H1 (cell line): ENCODE results near the gene MUC5AC. TPM values are rescaled to one million over a fixed set of nuclear protein-coding genes. Genes with fewer than 3 reads are reported as not detected.
"Not testable (repeated sequence)": the region's sequence is repeated elsewhere in the genome, so short reads cannot be mapped to it uniquely, and the experiment has no call there.

Experiments used
- CTCF ChIA-PET: fragments of 300-600 bp; sonication (Branson Sonifier 250); formaldehyde crosslinking; loops from one replicate; lab custom pipeline; 2021; ENCODE audit not compliant: partially characterized antibody; lab: Charles Lee
- POLR2A ChIA-PET: fragments of 300-600 bp; sonication (Branson Sonifier 250); formaldehyde crosslinking; loops from one replicate; lab custom pipeline; 2021; ENCODE audit warnings: inconsistent platforms; ENCODE audit not compliant: partially characterized antibody; lab: Charles Lee
- DNase-seq, 2 experiments: peaks; one replicate each; pipeline versions ENCODE4 v3.0.0 to v3.0.0-alpha.2; 2010 to 2022; ENCODE audit warnings: low spot score in 2 of 2, low read depth in 1 of 2, mixed read lengths in 1 of 2
- FAIRE-seq: peaks from 2 replicates; lab custom pipeline; 2011; peaks lifted over from hg19 to GRCh38; lab: Jason Lieb, UNC
- H2AFZ ChIP-seq: 2 replicates; pipeline ENCODE4 v1.8.1; 2012; ENCODE audit warnings: low read length, inconsistent platforms
- H2AK5ac ChIP-seq: 2 replicates; pipeline ENCODE4 v1.6.1; 2013; ENCODE audit warnings: low read depth, low read length
- H2BK120ac ChIP-seq: replicated peaks from 2 replicates; pipeline ENCODE3; 2013; ENCODE audit warnings: low read depth, low read length, inconsistent platforms
- H2BK12ac ChIP-seq: 2 replicates; pipeline ENCODE4 v1.6.1; 2013; ENCODE audit warnings: low read depth, low read length
- H2BK15ac ChIP-seq: 2 replicates; pipeline ENCODE4 v1.6.1; 2013; ENCODE audit warnings: low read length
- H2BK20ac ChIP-seq: 2 replicates; pipeline ENCODE4 v1.6.1; 2013; ENCODE audit warnings: low read length
- H2BK5ac ChIP-seq: 2 replicates; pipeline ENCODE4 v1.6.1; 2013; ENCODE audit warnings: low read depth, low read length
- H3K14ac ChIP-seq: 2 replicates; pipeline ENCODE4 v1.6.1; 2013; ENCODE audit warnings: inconsistent platforms; ENCODE audit not compliant: insufficient read length
- H3K18ac ChIP-seq: 2 replicates; pipeline ENCODE4 v1.6.1; 2013; ENCODE audit warnings: low read length; ENCODE audit errors: extremely low read depth
- H3K23ac ChIP-seq: 2 replicates; pipeline ENCODE4 v1.6.1; 2013; ENCODE audit warnings: inconsistent platforms; ENCODE audit not compliant: insufficient read length
- H3K23me2 ChIP-seq: 2 replicates; pipeline ENCODE4 v1.6.1; 2013; ENCODE audit warnings: low read depth, low read length
- H3K27ac ChIP-seq: 2 replicates; pipeline ENCODE4 v1.6.1; 2011; ENCODE audit warnings: low read depth, low read length, inconsistent platforms
- H3K27me3 ChIP-seq, 4 experiments: replicated peaks in 1 of 4; 1 replicate in 1 of 4; 2 replicates in 3 of 4; pipeline versions ENCODE4 v1.6.1 to v1.8.1; 2011 to 2013; ENCODE audit warnings: low read length in 3 of 4, mild to moderate bottlenecking in 3 of 4, inconsistent platforms in 2 of 4, mixed read lengths in 2 of 4, moderate library complexity in 1 of 4; ENCODE audit not compliant: control insufficient read depth in 3 of 4, insufficient read depth in 3 of 4; ENCODE audit errors: extremely low read depth in 1 of 4
- H3K36me3 ChIP-seq, 4 experiments: 2 replicates each; pipeline versions ENCODE4 v1.6.1 to v1.8.1; 2011 to 2013; ENCODE audit warnings: mild to moderate bottlenecking in 4 of 4, low read length in 3 of 4, moderate library complexity in 2 of 4, control low read depth in 1 of 4, inconsistent platforms in 1 of 4; ENCODE audit not compliant: insufficient read depth in 4 of 4, control insufficient read depth in 2 of 4
- H3K4ac ChIP-seq: replicated peaks from 2 replicates; pipeline ENCODE3; 2013; ENCODE audit warnings: low read length, low read depth, mixed read lengths, inconsistent platforms; ENCODE audit not compliant: insufficient read length
- H3K4me1 ChIP-seq, 4 experiments: replicated peaks in 1 of 4; 1 replicate in 1 of 4; 2 replicates in 3 of 4; pipeline versions ENCODE4 v1.6.1 to v1.8.1; 2011 to 2013; ENCODE audit warnings: low read length in 3 of 4, inconsistent platforms in 2 of 4, mixed read lengths in 1 of 4; ENCODE audit not compliant: insufficient read depth in 4 of 4, control insufficient read depth in 3 of 4
- H3K4me2 ChIP-seq, 2 experiments: 2 replicates each; pipeline versions ENCODE4 v1.6.1 to v1.8.1; 2011 to 2013; ENCODE audit warnings: low read depth in 2 of 2, low read length in 2 of 2, control low read depth in 1 of 2, inconsistent platforms in 1 of 2, mild to moderate bottlenecking in 1 of 2; ENCODE audit not compliant: insufficient read depth in 1 of 2
- H3K4me3 ChIP-seq, 4 experiments: fragments of 200-600, 300-600 bp in 1 of 4; sonication (generic), shearing (Covaris generic), sonication (Bioruptor Twin) in 1 of 4; 2 replicates each; pipeline versions ENCODE4 v1.5.1 to v1.8.1; 2011 to 2016; ENCODE audit warnings: low read length in 4 of 4, low read depth in 3 of 4, control low read depth in 2 of 4, inconsistent platforms in 2 of 4, mild to moderate bottlenecking in 2 of 4, mixed read lengths in 1 of 4, moderate library complexity in 1 of 4; ENCODE audit not compliant: insufficient read depth in 2 of 4; ENCODE audit errors: extremely low read depth in 1 of 4
- H3K56ac ChIP-seq: replicated peaks from 2 replicates; pipeline ENCODE3; 2013; ENCODE audit warnings: low read depth, mild to moderate bottlenecking, mixed read lengths, low read length, inconsistent platforms; ENCODE audit not compliant: insufficient read length
- H3K79me1 ChIP-seq: 2 replicates; pipeline ENCODE4 v1.6.1; 2013; ENCODE audit warnings: low read depth, low read length, control low read depth
- H3K79me2 ChIP-seq, 2 experiments: 2 replicates each; pipeline versions ENCODE4 v1.6.1 to v1.8.1; 2012 to 2013; ENCODE audit warnings: low read length in 2 of 2, mild to moderate bottlenecking in 2 of 2, inconsistent platforms in 1 of 2; ENCODE audit not compliant: insufficient read depth in 2 of 2, control insufficient read depth in 1 of 2
- H3K9ac ChIP-seq, 4 experiments: replicated peaks in 1 of 4; 1 replicate in 1 of 4; 2 replicates in 3 of 4; pipeline versions ENCODE4 v1.6.1 to v1.8.1; 2011 to 2013; ENCODE audit warnings: low read depth in 3 of 4, low read length in 3 of 4, control low read depth in 2 of 4, mild to moderate bottlenecking in 2 of 4, moderate library complexity in 2 of 4, inconsistent platforms in 1 of 4; ENCODE audit errors: extremely low read depth in 1 of 4
- H3K9me3 ChIP-seq, 2 experiments: 2 replicates each; pipeline versions ENCODE4 v1.6.1 to v1.8.1; 2012 to 2013; ENCODE audit warnings: mild to moderate bottlenecking in 2 of 2, moderate library complexity in 2 of 2, control low read depth in 1 of 2, inconsistent platforms in 1 of 2, low read depth in 1 of 2, low read length in 1 of 2, mixed read lengths in 1 of 2; ENCODE audit not compliant: insufficient read depth in 2 of 2
- H4K20me1 ChIP-seq, 2 experiments: replicated peaks in 1 of 2; 2 replicates each; pipeline versions ENCODE3 to v1.8.1; 2011 to 2013; ENCODE audit warnings: inconsistent platforms in 2 of 2, low read length in 2 of 2, mild to moderate bottlenecking in 1 of 2; ENCODE audit not compliant: insufficient read depth in 2 of 2, control insufficient read depth in 1 of 2
- H4K5ac ChIP-seq: 2 replicates; pipeline ENCODE4 v1.6.1; 2013; ENCODE audit warnings: low read length, low read depth, mixed read lengths, inconsistent platforms; ENCODE audit not compliant: insufficient read length
- H4K8ac ChIP-seq: 2 replicates; pipeline ENCODE4 v1.8.0; 2013; ENCODE audit warnings: mild to moderate bottlenecking, moderate library complexity, low read length, inconsistent platforms; ENCODE audit not compliant: insufficient read depth; ENCODE audit errors: extremely low read depth
- H4K91ac ChIP-seq: replicated peaks from 2 replicates; pipeline ENCODE3; 2013; ENCODE audit warnings: low read length, mixed read lengths, inconsistent platforms; ENCODE audit not compliant: insufficient read length
- WGBS, 2 experiments: shearing (Covaris generic) in 1 of 2; methylation state at CpG; one replicate each; pipeline versions ENCODE4 v1.1.6 to v1.1.7; 2013 to 2015; ENCODE audit warnings: low lambda C conversion rate in 2 of 2, mixed read lengths in 2 of 2, inconsistent platforms in 1 of 2, low coverage in 1 of 2, missing lambda C conversion rate in 1 of 2; ENCODE audit not compliant: insufficient replicate concordance in 2 of 2, insufficient coverage in 1 of 2, insufficient read length in 1 of 2; ENCODE audit errors: extremely low coverage in 1 of 2, missing lambda C conversion rate in 1 of 2; 5-methylcytosine and 5-hydroxymethylcytosine counted together
- polyA plus RNA-seq, 7 experiments: library from polyadenylated mRNA; depleted of rRNA in 3 of 7; stranded (reverse) in 5 of 7; unstranded in 2 of 7; fragments of >200 nt in 5 of 7; fragments of 200-250 nt in 2 of 7; gene quantifications; 1 replicate in 5 of 7; 2 replicates in 1 of 7; 4 replicates in 1 of 7; pipeline versions ENCODE4 v1.2.1 to v1.2.3, GENCODE V29; 2011 to 2013; ENCODE audit warnings: missing spikeins in 2 of 7, mixed read lengths in 2 of 7
- total RNA-seq: library from RNA; stranded (reverse); fragmentation: NEBNext Ultra II Directional; extraction: Animal tissue kit (Norgen Biotek cat#: 25700); gene quantifications from 2 replicates; pipeline ENCODE4 v1.2.1, GENCODE V29; 2021

MUC5AC gene
- total and polyA plus RNA-seq, 2 of the 8 experiments (the other 6 are each of a cell fraction or from before 2014, with no cell fraction given) = not detected

DNA sequence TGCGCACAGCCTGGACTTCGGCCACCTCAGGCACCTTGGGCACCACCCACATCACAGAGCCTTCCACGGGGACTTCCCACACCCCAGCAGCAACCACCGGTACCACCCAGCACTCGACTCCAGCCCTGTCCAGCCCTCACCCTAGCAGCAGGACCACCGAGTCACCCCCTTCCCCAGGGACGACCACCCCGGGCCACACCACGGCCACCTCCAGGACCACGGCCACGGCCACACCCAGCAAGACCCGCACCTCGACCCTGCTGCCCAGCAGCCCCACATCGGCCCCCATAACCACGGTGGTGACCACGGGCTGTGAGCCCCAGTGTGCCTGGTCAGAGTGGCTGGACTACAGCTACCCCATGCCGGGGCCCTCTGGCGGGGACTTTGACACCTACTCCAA lies 91.2 kb downstream of the MUC5AC start:
- DNase-seq, H4K20me1 ChIP-seq, H3K4me1 ChIP-seq, H3K56ac ChIP-seq, CTCF ChIA-PET, H3K14ac ChIP-seq, H3K79me1 ChIP-seq, H3K27me3 ChIP-seq, POLR2A ChIA-PET, H3K4me3 ChIP-seq, H2BK20ac ChIP-seq, H4K5ac ChIP-seq, H3K9ac ChIP-seq, H2AFZ ChIP-seq, H3K18ac ChIP-seq, H2BK5ac ChIP-seq, H3K27ac ChIP-seq, H2BK12ac ChIP-seq, H3K23ac ChIP-seq, H3K4ac ChIP-seq, H2BK15ac ChIP-seq, H2BK120ac ChIP-seq, H3K36me3 ChIP-seq, H3K79me2 ChIP-seq, FAIRE-seq, H2AK5ac ChIP-seq, H3K4me2 ChIP-seq, H3K23me2 ChIP-seq, H4K8ac ChIP-seq, H4K91ac ChIP-seq: not testable (repeated sequence)
- peaks cover 23 to 78% of the 10 kb centered on the region in 2 experiments for H3K9me3 ChIP-seq
- 100% methylated on average over 1 of the region's 18 CpGs; no CpG with 5 or more reads in 1 of the 2 experiments for WGBS, 2 experiments

DNA sequence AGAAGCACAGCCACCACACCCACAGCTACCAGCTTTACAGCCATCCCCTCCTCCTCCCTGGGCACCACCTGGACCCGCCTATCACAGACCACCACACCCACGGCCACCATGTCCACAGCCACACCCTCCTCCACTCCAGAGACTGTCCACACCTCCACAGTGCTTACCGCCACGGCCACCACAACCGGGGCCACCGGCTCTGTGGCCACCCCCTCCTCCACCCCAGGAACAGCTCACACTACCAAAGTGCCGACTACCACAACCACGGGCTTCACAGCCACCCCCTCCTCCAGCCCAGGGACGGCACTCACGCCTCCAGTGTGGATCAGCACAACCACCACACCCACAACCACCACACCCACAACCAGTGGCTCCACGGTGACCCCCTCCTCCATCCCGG lies 92.7 kb downstream of the MUC5AC start:
- peaks cover 23 to 80% of the 10 kb centered on the region in 2 experiments for H3K9me3 ChIP-seq
- POLR2A ChIA-PET, H2BK15ac ChIP-seq, H3K4me3 ChIP-seq, H2AK5ac ChIP-seq, FAIRE-seq, H2BK20ac ChIP-seq, H3K27ac ChIP-seq, H3K14ac ChIP-seq, H3K23me2 ChIP-seq, H3K18ac ChIP-seq, H4K20me1 ChIP-seq, DNase-seq, H3K4me2 ChIP-seq, H3K79me2 ChIP-seq, H4K8ac ChIP-seq, H3K27me3 ChIP-seq, H2AFZ ChIP-seq, H2BK5ac ChIP-seq, H3K9ac ChIP-seq, H4K5ac ChIP-seq, H4K91ac ChIP-seq, H3K4ac ChIP-seq, CTCF ChIA-PET, H3K4me1 ChIP-seq, H3K36me3 ChIP-seq, H3K23ac ChIP-seq, H2BK12ac ChIP-seq, H3K56ac ChIP-seq, H2BK120ac ChIP-seq, H3K79me1 ChIP-seq: not testable (repeated sequence)
- 90% methylated on average over 3 of the region's 12 CpGs; no CpG with 5 or more reads in 1 of the 2 experiments for WGBS, 2 experiments
